NOMO-1 treated with DMSO at 0.1 percent for 48 hours (cell line): Measurements from ENCODE around the gene ABCD4.
"Not testable (repeated sequence)": the region's sequence is repeated elsewhere in the genome, so short reads cannot be mapped to it uniquely, and the experiment has no call there.

Experiments used
- DNase-seq: peaks from one replicate; lab custom pipeline; 2025; ENCODE audit not compliant: unreplicated experiment; lab: John Stamatoyannopoulos, UW

ABCD4 gene

GRCh38 chr14:74302152-74302628, 544 bp downstream of the ABCD4 start:
- peak; percentile 74 for DNase-seq

- no peak for DNase-seq
Observed at GRCh38 chr14:74301594-74302151, 1.1 kb downstream of the ABCD4 start.

- no peak for DNase-seq
Observed at GRCh38 chr14:74299061-74299545, 3.6 kb downstream of the ABCD4 start.

- no peak for DNase-seq
Observed at GRCh38 chr14:74297986-74298385, 4.7 kb downstream of the ABCD4 start.

GRCh38 chr14:74296037-74296467, 6.7 kb downstream of the ABCD4 start:
- DNase-seq = no peak

- DNase-seq = no peak
Observed at GRCh38 chr14:74293606-74294005, 9.1 kb downstream of the ABCD4 start.

GRCh38 chr14:74292061-74292460, 10.7 kb downstream of the ABCD4 start:
- DNase-seq = no peak

- DNase-seq = no peak
Observed at GRCh38 chr14:74290415-74290814, 12.3 kb downstream of the ABCD4 start.

GRCh38 chr14:74289801-74290200, 12.9 kb downstream of the ABCD4 start:
- no peak for DNase-seq

GRCh38 chr14:74286736-74287135, 16.0 kb downstream of the ABCD4 start:
- no peak for DNase-seq

- no peak for DNase-seq
Observed at GRCh38 chr14:74281069-74281468, 21.7 kb downstream of the ABCD4 start.

- DNase-seq = no peak
Observed at GRCh38 chr14:74278080-74278479, 24.7 kb downstream of the ABCD4 start.

- DNase-seq = no peak
Observed at GRCh38 chr14:74275241-74275841, 27.4 kb downstream of the ABCD4 start.

- DNase-seq = no peak
Observed at GRCh38 chr14:74271365-74271764, 31.4 kb downstream of the ABCD4 start.

- not testable (repeated sequence) for DNase-seq
Observed at GRCh38 chr14:74270382-74271177, 32.2 kb downstream of the ABCD4 start.

- no peak for DNase-seq
Observed at GRCh38 chr14:74267588-74267987, 35.1 kb downstream of the ABCD4 start.

GRCh38 chr14:74265301-74265965, 37.3 kb downstream of the ABCD4 start:
- DNase-seq = no peak

GRCh38 chr14:74263921-74264320, 38.8 kb downstream of the ABCD4 start:
- DNase-seq = no peak

GRCh38 chr14:74263181-74263580, 39.6 kb downstream of the ABCD4 start:
- no peak for DNase-seq

- DNase-seq = no peak
Observed at GRCh38 chr14:74262076-74262475, 40.7 kb downstream of the ABCD4 start.

GRCh38 chr14:74261288-74261687, 41.4 kb downstream of the ABCD4 start:
- no peak for DNase-seq
